Measurements from ENCODE around the gene NELFB.

Gene NELFB

GRCh38 chr9:137226338-137227053 is 28.6 kb upstream of the NELFB start:
- DNase-seq (ENCODE audit: low read depth in 1 of 2, low spot score in 1 of 2) = peak in 1 of 2 experiments; percentile 81
- TF ChIP-seq JUND (IDR thresholded peaks at IDR 0.05; ENCODE audit: low read depth) = no peak
- in situ Hi-C loops (cut with HindIII; ENCODE audit: low pct_unique_long_range_greater_than_20kb, low sequenced_read_pairs) = no loop called here

GRCh38 chr9:137227054-137227852 is 27.9 kb upstream of the NELFB start, which contains the start of gene RNF224:
TSS of gene RNF224 (plus strand) at chr9:137227502. CDS start at chr9:137228336, 834 bp downstream.
- TF ChIP-seq JUND (IDR thresholded peaks at IDR 0.05; ENCODE audit: low read depth) = no peak
- peak; percentile 93 to 94 for DNase-seq (ENCODE audit: low read depth in 1 of 2, low spot score in 1 of 2)
- in situ Hi-C loops (cut with HindIII; ENCODE audit: low pct_unique_long_range_greater_than_20kb, low sequenced_read_pairs) = no loop called here

GRCh38 chr9:137227853-137228505 is 27.1 kb upstream of the NELFB start:
- TF ChIP-seq JUND (IDR thresholded peaks at IDR 0.05; ENCODE audit: low read depth) = no peak
- no peak for DNase-seq (ENCODE audit: low read depth in 1 of 2, low spot score in 1 of 2)
- in situ Hi-C loops (cut with HindIII; ENCODE audit: low pct_unique_long_range_greater_than_20kb, low sequenced_read_pairs) = no loop called here

- TF ChIP-seq JUND (IDR thresholded peaks at IDR 0.05; ENCODE audit: low read depth) = no peak
- in situ Hi-C loops (cut with HindIII; ENCODE audit: low pct_unique_long_range_greater_than_20kb, low sequenced_read_pairs) = no loop called here
- DNase-seq (ENCODE audit: low read depth in 1 of 2, low spot score in 1 of 2) = no peak
These were observed 26.6 kb upstream of the NELFB start for GRCh38 chr9:137228506-137228967.

- in situ Hi-C loops (cut with HindIII; ENCODE audit: low pct_unique_long_range_greater_than_20kb, low sequenced_read_pairs) = no loop called here
- DNase-seq (ENCODE audit: low read depth in 1 of 2, low spot score in 1 of 2) = no peak
- no peak for TF ChIP-seq JUND (IDR thresholded peaks at IDR 0.05; ENCODE audit: low read depth)
These were observed 25.9 kb upstream of the NELFB start for GRCh38 chr9:137228968-137229896.

- in situ Hi-C loops (cut with HindIII; ENCODE audit: low pct_unique_long_range_greater_than_20kb, low sequenced_read_pairs) = no loop called here
- no peak for DNase-seq (ENCODE audit: low read depth in 1 of 2, low spot score in 1 of 2)
- no peak for TF ChIP-seq JUND (IDR thresholded peaks at IDR 0.05; ENCODE audit: low read depth)
These were observed 25.0 kb upstream of the NELFB start for GRCh38 chr9:137229903-137230704.

- no peak for TF ChIP-seq JUND (IDR thresholded peaks at IDR 0.05; ENCODE audit: low read depth)
- in situ Hi-C loops (cut with HindIII; ENCODE audit: low pct_unique_long_range_greater_than_20kb, low sequenced_read_pairs) = no loop called here
- no peak for DNase-seq (ENCODE audit: low read depth in 1 of 2, low spot score in 1 of 2)
These were observed 24.3 kb upstream of the NELFB start, which contains the start of gene SLC34A3 for GRCh38 chr9:137230705-137231371. TSS of gene SLC34A3 (plus strand) at chr9:137230901. CDS start at chr9:137231703, 802 bp downstream.

GRCh38 chr9:137231372-137232039 is 23.6 kb upstream of the NELFB start:
- TF ChIP-seq JUND (IDR thresholded peaks at IDR 0.05; ENCODE audit: low read depth) = no peak
- in situ Hi-C loops (cut with HindIII; ENCODE audit: low pct_unique_long_range_greater_than_20kb, low sequenced_read_pairs) = no loop called here
- DNase-seq (ENCODE audit: low read depth in 1 of 2, low spot score in 1 of 2) = no peak

GRCh38 chr9:137232101-137232500 is 23.0 kb upstream of the NELFB start:
- DNase-seq (ENCODE audit: low read depth in 1 of 2, low spot score in 1 of 2) = no peak
- in situ Hi-C loops (cut with HindIII; ENCODE audit: low pct_unique_long_range_greater_than_20kb, low sequenced_read_pairs) = no loop called here
- no peak for TF ChIP-seq JUND (IDR thresholded peaks at IDR 0.05; ENCODE audit: low read depth)

GRCh38 chr9:137232510-137232909 is 22.6 kb upstream of the NELFB start:
- no peak for DNase-seq (ENCODE audit: low read depth in 1 of 2, low spot score in 1 of 2)
- no peak for TF ChIP-seq JUND (IDR thresholded peaks at IDR 0.05; ENCODE audit: low read depth)
- in situ Hi-C loops (cut with HindIII; ENCODE audit: low pct_unique_long_range_greater_than_20kb, low sequenced_read_pairs) = no loop called here

Data from T47D (cell line).